CD1c-positive myeloid dendritic cell (primary cell): ENCODE results near the gene MEGF11.

Experiments used
- DNase-seq: peaks from one replicate; pipeline ENCODE4 v3.0.0-alpha.2; 2016; ENCODE audit errors: extremely low spot score

Gene MEGF11

GRCh38 chr15:66253418-66254088, at the start of gene MEGF11:
MEGF11 (minus strand) TSS chr15:66253750; CDS start chr15:66128403, 125,347 bp downstream.
- DNase-seq, result no peak

DNA sequence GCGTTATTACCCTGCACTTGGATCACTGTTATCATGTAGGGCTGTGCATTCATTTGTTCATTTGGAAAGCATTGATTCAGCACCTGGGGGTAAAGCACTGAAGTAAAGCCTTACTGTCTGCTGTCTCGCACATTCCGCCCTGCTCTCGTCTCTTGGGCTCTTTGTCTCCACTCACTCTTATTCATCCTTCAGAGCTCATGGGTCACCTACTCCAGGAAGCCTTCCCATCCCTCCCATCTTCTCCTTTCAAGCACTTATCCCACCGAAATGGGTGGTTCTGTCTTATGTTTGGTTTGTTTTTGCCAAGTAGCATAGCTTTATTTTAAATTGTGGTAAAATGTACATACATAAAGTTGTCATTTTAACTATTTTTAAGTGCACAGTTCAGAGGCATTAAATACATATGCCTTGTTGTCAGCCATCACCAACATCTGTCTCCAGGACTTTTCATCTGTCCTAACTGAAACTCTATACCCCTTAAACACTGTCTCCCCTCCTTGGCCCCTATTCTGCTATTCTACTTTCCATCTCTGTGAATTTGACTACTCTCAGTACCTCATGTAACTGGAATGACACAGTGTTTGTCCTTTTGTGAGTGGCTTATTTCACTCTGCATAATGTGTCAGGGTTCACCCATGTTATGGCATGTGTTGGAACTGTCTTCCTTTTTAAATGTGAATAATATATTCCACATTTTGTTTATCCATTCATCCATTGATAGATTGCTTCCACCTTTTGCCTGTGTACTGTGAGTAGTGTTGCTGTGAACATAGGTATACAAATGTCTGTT, 49.1 kb upstream of the MEGF11 start:
- DNase-seq, result no peak

GRCh38 chr15:66298803-66299251, 45.3 kb upstream of the MEGF11 start:
- no peak for DNase-seq

DNA sequence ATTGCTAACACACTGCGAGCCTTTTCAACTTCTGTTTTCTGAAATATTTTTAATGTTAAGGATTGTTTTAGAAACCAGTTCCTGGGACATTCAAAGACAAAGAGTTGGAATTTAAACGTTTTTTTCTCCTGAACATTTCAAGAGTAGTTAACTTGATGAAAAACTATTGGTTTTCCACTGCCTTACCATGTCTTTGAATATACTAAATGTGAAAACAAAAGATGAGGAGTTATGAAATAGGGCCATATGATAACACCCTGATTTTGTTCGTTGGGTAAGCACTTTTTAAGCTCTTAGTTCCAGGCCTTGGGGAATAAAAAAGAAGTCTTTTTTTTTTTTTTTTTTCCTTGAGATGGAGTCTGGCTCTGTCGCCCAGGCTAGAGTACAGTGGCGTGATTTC, 42.6 kb upstream of the MEGF11 start:
- no peak for DNase-seq

- DNase-seq, result no peak
Observed at GRCh38 chr15:66294932-66295235, 41.3 kb upstream of the MEGF11 start.

- DNase-seq, result peak; percentile 25
Observed at GRCh38 chr15:66294157-66294931, 40.8 kb upstream of the MEGF11 start.

- DNase-seq, result peak; percentile 75
Observed at GRCh38 chr15:66293419-66294156, 40.0 kb upstream of the MEGF11 start, which contains the start of gene DIS3L. DIS3L (plus strand) TSS chr15:66293568; CDS start chr15:66293597, 29 bp downstream.

GRCh38 chr15:66292571-66293418, 39.2 kb upstream of the MEGF11 start:
- no peak for DNase-seq

DNA sequence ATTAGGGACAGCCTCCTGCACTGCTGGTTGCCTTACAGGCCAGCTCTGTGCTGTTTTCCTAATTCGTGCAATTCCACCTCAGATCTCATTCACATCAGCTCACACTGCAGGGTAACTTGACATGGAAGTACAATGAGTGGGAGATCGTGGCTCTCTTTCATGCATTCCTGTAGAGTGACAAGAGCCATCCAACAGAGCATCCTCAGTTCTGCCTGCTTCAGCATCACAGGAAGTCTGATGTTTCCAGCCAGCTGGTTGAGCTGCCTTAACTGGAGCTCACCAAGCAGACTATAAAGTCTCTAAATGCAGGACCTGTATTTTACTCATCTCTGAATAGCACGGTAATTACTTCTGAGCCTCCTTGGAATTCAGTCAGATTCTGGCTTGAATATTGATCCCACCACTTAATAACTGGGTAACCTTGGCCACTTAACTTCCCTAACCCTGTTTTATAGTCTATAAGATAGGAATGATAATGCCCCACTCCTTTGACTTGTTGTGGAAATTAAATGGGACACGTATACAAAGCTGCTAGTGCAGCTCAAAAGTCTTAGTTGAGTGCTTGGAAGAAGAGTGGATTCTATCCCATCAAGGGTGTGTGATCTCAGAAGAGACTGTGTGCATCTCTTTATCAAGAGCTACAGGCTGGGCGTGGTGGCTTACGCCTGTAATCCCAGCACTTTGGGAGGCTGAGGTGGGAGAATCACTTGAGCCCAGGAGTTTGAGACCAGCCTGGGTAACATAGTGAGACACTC, 38.4 kb upstream of the MEGF11 start:
- no peak for DNase-seq

GRCh38 chr15:66290518-66290917, 37.0 kb upstream of the MEGF11 start:
- DNase-seq, result no peak

DNA sequence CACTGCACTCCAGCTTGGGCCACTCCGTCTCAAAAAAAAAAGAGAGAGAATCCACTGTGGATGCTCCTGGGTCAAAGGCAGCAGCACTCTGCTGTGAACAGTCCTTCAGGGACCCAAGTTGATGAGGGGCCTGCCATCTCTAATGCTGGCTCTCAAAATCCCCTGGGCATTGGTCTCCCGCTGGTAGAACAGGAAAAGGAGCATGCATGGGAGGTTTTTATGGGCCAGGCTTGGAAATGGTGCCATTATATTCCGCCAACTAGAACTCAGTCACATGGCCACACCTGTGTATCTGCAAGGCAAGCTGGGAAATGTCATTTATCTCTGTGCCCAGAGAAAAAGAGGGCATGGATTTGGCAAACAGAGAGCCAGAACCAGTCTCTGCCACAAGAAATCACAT, 36.5 kb upstream of the MEGF11 start:
- no peak for DNase-seq

DNA sequence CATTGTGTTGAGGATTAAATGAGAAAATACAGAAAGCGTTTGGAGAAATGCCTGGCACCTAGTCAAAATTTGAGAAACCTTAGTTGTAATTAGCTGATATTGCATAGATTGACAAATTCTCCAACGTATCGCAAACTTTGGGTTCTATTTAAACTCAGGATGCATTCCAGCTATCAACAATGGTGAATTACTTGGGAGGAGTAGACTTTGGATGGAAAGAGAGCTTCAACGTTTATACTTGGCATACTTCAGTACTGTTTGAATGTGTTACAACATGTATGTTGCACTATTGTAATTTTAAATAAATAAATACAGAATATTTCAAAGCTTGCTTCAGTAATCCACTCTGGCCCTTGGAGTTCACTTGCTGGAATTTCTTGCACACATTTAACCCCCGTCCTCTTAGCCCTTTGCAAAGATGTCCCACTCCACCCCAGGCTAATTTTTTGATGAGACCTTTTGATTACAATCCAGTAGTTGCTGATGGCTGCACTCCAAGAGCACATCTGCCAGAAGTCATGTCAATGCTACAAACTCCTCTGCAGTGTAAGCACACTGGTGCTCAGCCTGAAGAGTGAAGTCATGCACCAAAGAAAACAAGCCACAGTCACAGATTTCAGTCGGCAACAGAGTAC, 35.1 kb upstream of the MEGF11 start:
- DNase-seq, result no peak

GRCh38 chr15:66288093-66288492, 34.5 kb upstream of the MEGF11 start:
- DNase-seq, result no peak

- peak; percentile 62 for DNase-seq
Observed at GRCh38 chr15:66287461-66288057, 34.0 kb upstream of the MEGF11 start.

DNA sequence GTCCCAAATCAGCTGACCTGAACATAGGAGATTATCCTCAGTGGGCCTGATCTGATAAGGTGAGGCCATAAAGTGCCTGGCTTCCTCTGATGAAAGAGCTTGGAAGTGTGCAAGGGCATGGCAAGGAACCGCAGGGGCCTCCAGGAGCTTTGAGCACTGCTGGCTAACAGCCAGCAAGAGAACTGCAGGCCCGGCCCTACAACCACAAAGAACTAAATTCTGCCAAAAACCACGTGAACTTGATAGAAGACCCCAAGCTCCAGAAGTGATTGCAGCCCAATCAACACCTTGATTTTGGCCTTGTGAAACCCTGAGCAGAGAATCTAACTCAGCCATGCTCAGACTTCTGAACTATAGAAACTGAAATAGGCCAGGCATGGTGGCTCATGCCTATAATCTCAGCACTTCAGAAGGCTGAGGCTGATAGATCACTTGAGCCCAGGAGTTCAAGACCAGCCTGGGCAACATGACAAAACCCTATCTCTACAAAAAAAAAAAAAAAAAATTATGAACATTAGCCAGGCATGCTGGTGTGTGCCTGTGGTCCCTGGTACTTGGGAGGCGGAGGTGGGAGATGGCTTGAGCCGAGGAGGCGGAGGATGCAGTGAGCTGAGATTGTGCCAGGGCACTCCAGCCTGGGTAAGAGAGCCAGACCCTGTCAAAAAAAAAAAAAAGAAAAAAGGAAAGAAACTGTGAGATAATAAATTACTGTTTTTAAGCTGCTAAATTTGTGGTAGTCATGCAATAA, 32.2 kb upstream of the MEGF11 start:
- no peak for DNase-seq

GRCh38 chr15:66284271-66284670, 30.7 kb upstream of the MEGF11 start:
- no peak for DNase-seq

DNA sequence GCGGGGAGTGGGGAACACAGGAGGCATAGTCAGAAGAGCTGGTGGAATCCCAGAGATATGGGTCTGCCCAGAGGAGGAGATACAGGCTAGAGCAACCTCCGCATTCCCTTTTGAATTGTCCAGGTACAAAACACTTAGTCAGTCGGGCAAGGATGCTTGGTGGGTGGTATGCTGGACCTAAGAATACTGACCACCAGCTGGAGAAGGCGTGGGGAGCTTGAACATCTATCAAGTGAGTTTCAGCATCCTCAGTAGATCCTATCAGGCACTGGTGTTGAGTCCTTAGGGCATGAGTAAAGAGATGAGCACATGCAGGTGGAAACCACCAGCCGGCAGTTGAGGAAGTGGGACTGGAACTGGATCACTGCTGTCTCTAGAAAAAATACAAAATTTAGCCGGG, 25.1 kb upstream of the MEGF11 start:
- DNase-seq, result no peak

- DNase-seq, result no peak
Observed at GRCh38 chr15:66278056-66278455, 24.5 kb upstream of the MEGF11 start.

GRCh38 chr15:66276546-66276945, 23.0 kb upstream of the MEGF11 start:
- no peak for DNase-seq
